Upper lobe of left lung (tissue), 6 donors: Measurements from ENCODE around the gene MAP3K2. TPM values are rescaled to one million over a fixed set of nuclear protein-coding genes. Genes with fewer than 3 reads are reported as not detected.
A peak's percentile ranks its signal among the peaks of the same experiment; 100 is the strongest.
"Not testable (repeated sequence)": the region's sequence is repeated elsewhere in the genome, so short reads cannot be mapped to it uniquely, and the experiment has no call there.

ENCODE experiments used
- ATAC-seq, 2 donors: fragments of 200-7000 bp; cut with Tn5 transposase; one replicate each; pipeline ENCODE4 v1.9.1; 2022; ENCODE audit warnings: mild to moderate bottlenecking in 2 of 2, moderate library complexity in 2 of 2; ENCODE audit not compliant: low FRiP score in 2 of 2
- DNase-seq, 2 donors: peaks; one replicate each; pipeline ENCODE4 v3.0.0-alpha.2; 2019 to 2020
- H3K27ac ChIP-seq, 4 donors: fragments of 200-600 bp; sonication (generic); one replicate each; pipeline ENCODE4 v1.5.1; 2016 to 2019
- H3K27me3 ChIP-seq, 4 donors: fragments of 200-600 bp; sonication (generic); one replicate each; pipeline ENCODE4 v1.5.1; 2017 to 2019
- H3K36me3 ChIP-seq, 4 donors: fragments of 200-600 bp; sonication (generic); one replicate each; pipeline ENCODE4 v1.5.1; 2016 to 2019
- H3K4me1 ChIP-seq, 4 donors: fragments of 200-600 bp; sonication (generic); one replicate each; pipeline ENCODE4 v1.5.1; 2018 to 2019
- H3K4me3 ChIP-seq, 4 donors: fragments of 200-600 bp; sonication (generic); one replicate each; pipeline ENCODE4 v1.5.1; 2017 to 2019; ENCODE audit warnings: mild to moderate bottlenecking in 2 of 4, moderate library complexity in 1 of 4
- H3K9me3 ChIP-seq, 4 donors: fragments of 200-600 bp; sonication (generic); one replicate each; pipeline ENCODE4 v1.5.1; 2018 to 2019
- EP300 ChIP-seq, 4 donors: sonication (generic); formaldehyde crosslinking; IDR thresholded peaks; one replicate each; pipeline ENCODE4 v1.5.1; 2017; ENCODE audit warnings: antibody characterized with exemption in 4 of 4, control low read depth in 2 of 4
- POLR2A ChIP-seq, 4 donors: fragments of 450-650 bp; IDR thresholded peaks; one replicate each; pipeline ENCODE4 v1.5.1; 2016 to 2017; ENCODE audit warnings: antibody characterized with exemption in 4 of 4, mild to moderate bottlenecking in 2 of 4
- POLR2AphosphoS5 ChIP-seq, 2 donors: sonication (generic); formaldehyde crosslinking; IDR thresholded peaks; one replicate each; pipeline ENCODE4 v1.5.1; 2017; ENCODE audit warnings: antibody characterized with exemption in 2 of 2
- WGBS, 2 donors: methylation state at CpG; one replicate each; pipeline ENCODE4 v1.1.5; 2017 to 2018; 5-methylcytosine and 5-hydroxymethylcytosine counted together
- total RNA-seq, 6 donors: library from RNA; depleted of rRNA in 4 of 6; stranded (reverse); fragments of >200 nt in 4 of 6; gene quantifications; one replicate each; pipeline versions ENCODE4 v1.1.0 to v1.2.1, GENCODE V29; 2016 to 2021
- TF ChIP-seq, protein P1 (sequence below), 6 experiments: fragments of 450-650 bp in 4 of 6; fragments of 200-600 bp in 2 of 6; sonication (generic) in 2 of 6; IDR thresholded peaks; one replicate each; pipeline ENCODE4 v1.5.1; 2016 to 2019; ENCODE audit warnings: antibody characterized with exemption in 6 of 6
- donor health status: DM: no; HTN: no; CAD: no; lungs with moderate emphysema.
- donor health status: DM: no; HTN: yes; CAD: no; lungs with severe emphysema.

The MAP3K2 gene
- total RNA-seq, 6 donors from 2014 or later: 43.0 to 79.2 (median 66.9) TPM

DNA sequence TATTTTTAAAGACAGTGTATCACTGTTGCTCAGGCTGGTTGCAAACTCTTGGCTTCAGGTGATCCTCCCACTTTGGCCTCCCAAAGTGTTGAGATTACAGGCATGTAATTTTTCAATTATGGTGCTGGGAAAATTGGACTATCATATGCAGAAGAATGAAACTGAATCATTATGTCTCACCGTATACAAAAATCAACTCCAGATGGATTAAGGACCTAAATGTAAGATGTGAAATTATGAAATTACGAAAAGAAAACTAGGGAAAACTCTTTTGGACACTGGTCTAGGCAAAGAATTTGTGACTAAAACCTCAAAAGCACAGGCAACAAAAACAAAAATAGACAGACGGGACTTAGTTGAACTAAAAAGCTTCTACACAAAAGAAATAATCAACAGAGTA, 31.2 kb downstream of the MAP3K2 start:
- Histone ChIP-seq H3K27me3 (no peaks in the 10 kb centered on the region), H3K27ac (no peak overlapping the region), H3K36me3 (no peaks in the 10 kb centered on the region), H3K9me3 (no peaks in the 10 kb centered on the region), H3K4me3 (no peak overlapping the region), H3K4me1 (peaks cover 9 to 31% (median 13%) of the 10 kb centered on the region in 4 donors)
- TF ChIP-seq, protein P1, sequence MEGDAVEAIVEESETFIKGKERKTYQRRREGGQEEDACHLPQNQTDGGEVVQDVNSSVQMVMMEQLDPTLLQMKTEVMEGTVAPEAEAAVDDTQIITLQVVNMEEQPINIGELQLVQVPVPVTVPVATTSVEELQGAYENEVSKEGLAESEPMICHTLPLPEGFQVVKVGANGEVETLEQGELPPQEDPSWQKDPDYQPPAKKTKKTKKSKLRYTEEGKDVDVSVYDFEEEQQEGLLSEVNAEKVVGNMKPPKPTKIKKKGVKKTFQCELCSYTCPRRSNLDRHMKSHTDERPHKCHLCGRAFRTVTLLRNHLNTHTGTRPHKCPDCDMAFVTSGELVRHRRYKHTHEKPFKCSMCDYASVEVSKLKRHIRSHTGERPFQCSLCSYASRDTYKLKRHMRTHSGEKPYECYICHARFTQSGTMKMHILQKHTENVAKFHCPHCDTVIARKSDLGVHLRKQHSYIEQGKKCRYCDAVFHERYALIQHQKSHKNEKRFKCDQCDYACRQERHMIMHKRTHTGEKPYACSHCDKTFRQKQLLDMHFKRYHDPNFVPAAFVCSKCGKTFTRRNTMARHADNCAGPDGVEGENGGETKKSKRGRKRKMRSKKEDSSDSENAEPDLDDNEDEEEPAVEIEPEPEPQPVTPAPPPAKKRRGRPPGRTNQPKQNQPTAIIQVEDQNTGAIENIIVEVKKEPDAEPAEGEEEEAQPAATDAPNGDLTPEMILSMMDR (IDR thresholded peaks at IDR 0.05): no peak
- TF ChIP-seq POLR2AphosphoS5 (IDR thresholded peaks at IDR 0.05): no peak
- no peak for TF ChIP-seq POLR2A (IDR thresholded peaks at IDR 0.05)
- TF ChIP-seq EP300 (IDR thresholded peaks at IDR 0.05): no peak
- WGBS, 2 donors: 93 to 96% methylated on average over 3 of the region's 3 CpGs
- DNase-seq (no peak), ATAC-seq (no peak)

DNA sequence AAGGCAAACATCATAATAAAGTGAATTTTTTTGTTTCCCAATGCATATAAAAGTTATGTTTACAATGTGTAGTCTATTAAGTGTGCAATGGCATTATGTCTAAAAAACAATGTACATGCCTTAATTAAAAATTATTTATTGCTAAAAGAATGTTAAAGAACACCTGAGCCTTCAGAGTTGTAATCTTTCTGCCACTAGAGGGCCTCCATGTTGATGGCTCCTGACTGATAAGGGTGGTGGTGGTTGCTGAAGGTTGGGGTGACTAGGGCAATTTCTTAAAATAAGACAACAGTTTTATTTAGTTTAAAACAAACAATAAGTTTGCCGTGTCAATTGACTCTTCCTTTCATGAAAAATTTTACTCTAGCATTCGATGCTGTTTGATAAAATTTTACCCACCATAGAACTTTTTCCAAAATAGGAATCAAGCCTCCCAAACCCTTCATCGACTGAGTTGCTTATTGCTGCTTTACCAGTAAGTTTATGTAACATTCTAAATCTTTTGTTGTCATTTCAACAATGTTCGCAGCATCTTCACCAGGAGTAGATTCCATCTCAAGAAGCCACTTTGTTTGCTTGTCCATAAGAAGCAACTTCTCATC, 32.3 kb downstream of the MAP3K2 start:
- ATAC-seq (no peak), DNase-seq (no peak)
- WGBS, 2 donors: 71 to 72% methylated on average over 4 of the region's 4 CpGs

DNA sequence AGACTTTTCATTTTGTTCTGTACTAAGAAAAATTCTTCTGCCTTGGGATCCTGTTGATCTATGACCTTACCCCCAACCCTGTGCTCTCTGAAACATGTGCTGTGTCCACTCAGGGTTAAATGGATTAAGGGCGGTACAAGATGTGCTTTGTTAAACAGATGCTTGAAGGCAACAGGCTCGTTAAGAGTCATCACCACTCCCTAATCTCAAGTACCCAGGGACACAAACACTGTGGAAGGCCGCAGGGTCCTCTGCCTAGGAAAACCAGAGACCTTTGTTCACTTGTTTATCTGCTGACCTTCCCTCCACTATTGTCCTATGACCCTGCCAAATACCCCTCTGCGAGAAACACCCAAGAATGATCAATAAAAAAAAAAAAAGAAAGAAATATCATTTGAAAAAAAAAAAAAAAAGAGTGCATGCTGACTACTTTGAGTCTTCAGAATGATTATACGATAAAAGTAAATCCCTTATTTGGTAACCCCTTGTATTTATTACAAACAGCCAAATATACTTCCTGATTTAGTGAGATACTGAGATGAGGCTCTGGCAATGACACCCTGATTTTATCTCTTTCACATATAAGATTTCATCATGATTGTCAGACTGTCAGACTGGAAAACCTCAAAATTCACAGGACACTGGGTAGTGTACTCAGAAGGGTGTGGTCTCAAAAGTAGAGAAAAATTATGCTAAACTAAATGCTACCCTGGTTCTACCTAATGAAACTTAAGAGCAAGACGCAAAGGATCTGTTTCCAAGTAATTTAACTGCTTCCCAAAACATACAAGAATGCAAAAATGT, 33.7 kb downstream of the MAP3K2 start:
- not testable (repeated sequence) for H3K27me3 ChIP-seq, DNase-seq, H3K9me3 ChIP-seq, H3K4me3 ChIP-seq, H3K27ac ChIP-seq, H3K36me3 ChIP-seq
- H3K4me1 ChIP-seq: peaks cover 13 to 25% (median 16%) of the 10 kb centered on the region in 4 donors
- peak in 1 of 2 donors; percentile 49 for ATAC-seq
- WGBS, 2 donors: 41 to 50% methylated on average over 6 of the region's 6 CpGs

More for the DNA sequence above, 32.3 kb downstream of the MAP3K2 start:
- Histone ChIP-seq H3K4me1 (peaks cover 9 to 31% (median 13%) of the 10 kb centered on the region in 4 donors), H3K36me3 (no peaks in the 10 kb centered on the region), H3K27ac (no peak overlapping the region), H3K4me3 (no peak overlapping the region), H3K27me3 (no peaks in the 10 kb centered on the region), H3K9me3 (no peaks in the 10 kb centered on the region)
- TF ChIP-seq, protein P1 (IDR thresholded peaks at IDR 0.05): peak in 4 of 6 experiments; percentile 43 to 48 (median 44)
- no peak for TF ChIP-seq POLR2A (IDR thresholded peaks at IDR 0.05)
- no peak for TF ChIP-seq POLR2AphosphoS5 (IDR thresholded peaks at IDR 0.05)
- no peak for TF ChIP-seq EP300 (IDR thresholded peaks at IDR 0.05)

DNA sequence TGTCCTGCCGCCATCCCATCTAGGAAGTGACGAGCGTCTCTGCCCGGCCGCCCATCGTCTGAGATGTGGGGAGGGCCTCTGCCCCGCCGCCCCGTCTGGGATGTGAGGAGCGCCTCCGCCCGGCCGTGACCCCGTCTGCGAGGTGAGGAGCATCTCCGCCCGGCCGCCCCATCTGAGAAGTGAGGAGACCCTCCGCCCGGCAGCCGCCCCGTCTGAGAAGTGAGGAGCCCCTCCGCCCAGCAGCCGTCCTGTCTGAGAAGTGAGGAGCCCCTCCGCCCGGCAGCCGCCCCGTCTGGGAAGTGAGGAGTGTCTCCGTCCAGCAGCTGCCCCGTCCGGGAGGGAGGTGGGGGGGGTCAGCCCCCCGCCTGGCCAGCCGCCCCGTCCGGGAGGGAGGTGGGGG, 34.6 kb downstream of the MAP3K2 start:
- not testable (repeated sequence) for H3K9me3 ChIP-seq, H3K36me3 ChIP-seq, H3K27me3 ChIP-seq, H3K27ac ChIP-seq, H3K4me3 ChIP-seq, ATAC-seq
- H3K4me1 ChIP-seq: peaks cover 13 to 31% (median 21%) of the 10 kb centered on the region in 4 donors
- peak in 1 of 2 donors; percentile 79 for DNase-seq
- WGBS, 2 donors: 100% methylated on average over 27 of the region's 35 CpGs; no CpG with 5 or more reads in 1 of the 2 donors

DNA sequence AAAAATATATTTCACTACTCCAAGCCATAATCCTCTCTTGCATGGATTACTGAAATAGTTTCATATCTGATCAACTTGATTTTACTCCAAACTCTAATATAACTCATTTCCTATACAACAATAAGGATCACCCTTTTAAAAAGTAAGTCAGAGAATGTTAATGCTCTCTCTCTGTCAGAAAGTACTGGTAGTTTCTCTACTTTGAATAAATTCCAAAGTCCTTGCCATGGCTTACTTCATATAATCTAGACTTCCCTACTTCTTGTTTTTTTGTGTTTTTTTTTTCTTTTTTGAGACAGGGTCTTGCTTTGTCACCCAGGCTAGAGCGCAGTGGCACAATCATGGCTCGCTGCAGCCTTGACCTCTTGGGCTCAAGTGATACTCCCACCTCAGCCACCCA, 36.2 kb downstream of the MAP3K2 start:
- Histone ChIP-seq H3K4me1 (peaks cover 13 to 35% (median 24%) of the 10 kb centered on the region in 4 donors), H3K36me3 (no peaks in the 10 kb centered on the region), H3K27me3 (no peaks in the 10 kb centered on the region), H3K9me3 (no peaks in the 10 kb centered on the region), H3K4me3 (no peak overlapping the region), H3K27ac (no peak overlapping the region)
- TF ChIP-seq POLR2A (IDR thresholded peaks at IDR 0.05) (no peak), EP300 (IDR thresholded peaks at IDR 0.05) (no peak), POLR2AphosphoS5 (IDR thresholded peaks at IDR 0.05) (no peak)
- TF ChIP-seq, protein P1 (IDR thresholded peaks at IDR 0.05): no peak
- ATAC-seq (no peak), DNase-seq (no peak)
- WGBS, 2 donors: 93 to 97% methylated on average over 2 of the region's 2 CpGs
